GM19238 (cell line): ENCODE measurements around the gene THEM4.
"Not testable (repeated sequence)": the region's sequence is repeated elsewhere in the genome, so short reads cannot be mapped to it uniquely, and the experiment has no call there.

ENCODE experiments used
- DNase-seq: peaks from one replicate; pipeline ENCODE4 v3.0.0; 2011; ENCODE audit warnings: low spot score; ENCODE audit not compliant: insufficient read length

The THEM4 gene

GRCh38 chr1:151859891-151860293 is 49.4 kb downstream of the THEM4 start:
- no peak for DNase-seq

- no peak for DNase-seq
Observed at GRCh38 chr1:151858886-151859665, 50.2 kb downstream of the THEM4 start.

- no peak for DNase-seq
Observed at GRCh38 chr1:151858030-151858746, 51.1 kb downstream of the THEM4 start.

- DNase-seq = no peak
Observed at GRCh38 chr1:151855933-151856332, 53.4 kb downstream of the THEM4 start.

- DNase-seq = not testable (repeated sequence)
Observed at GRCh38 chr1:151855516-151855915, 53.8 kb downstream of the THEM4 start.

- DNase-seq = no peak
Observed at GRCh38 chr1:151854658-151855057, 54.7 kb downstream of the THEM4 start.

- no peak for DNase-seq
Observed at GRCh38 chr1:151853411-151853943, 55.8 kb downstream of the THEM4 start, which contains the start of gene THEM5. Gene THEM5 (minus strand): TSS chr1:151853712. CDS start chr1:151853565, 147 bp downstream.

- no peak for DNase-seq
Observed at GRCh38 chr1:151852733-151853132, 56.6 kb downstream of the THEM4 start.

GRCh38 chr1:151851886-151852285 is 57.4 kb downstream of the THEM4 start:
- no peak for DNase-seq

- DNase-seq = no peak
Observed at GRCh38 chr1:151849871-151850270, 59.4 kb downstream of the THEM4 start.

- DNase-seq = no peak
Observed at GRCh38 chr1:151849126-151849525, 60.2 kb downstream of the THEM4 start.

- DNase-seq = no peak
Observed at GRCh38 chr1:151847867-151848596, 61.3 kb downstream of the THEM4 start.

GRCh38 chr1:151846686-151847237 is 62.5 kb downstream of the THEM4 start:
- no peak for DNase-seq

GRCh38 chr1:151846062-151846568 is 63.2 kb downstream of the THEM4 start:
- no peak for DNase-seq

GRCh38 chr1:151843398-151843797 is 65.9 kb downstream of the THEM4 start:
- no peak for DNase-seq

- no peak for DNase-seq
Observed at GRCh38 chr1:151841141-151841540, 68.2 kb downstream of the THEM4 start.

- no peak for DNase-seq
Observed at GRCh38 chr1:151840421-151840820, 68.9 kb downstream of the THEM4 start.

GRCh38 chr1:151839457-151840403 is 69.6 kb downstream of the THEM4 start, which contains the start of gene C2CD4D:
Gene C2CD4D (minus strand): TSS chr1:151839820. CDS start chr1:151838989, 831 bp downstream.
- DNase-seq = peak; percentile 50

- no peak for DNase-seq
Observed at GRCh38 chr1:151839082-151839412, 70.3 kb downstream of the THEM4 start.
